Lung (tissue), 12 donors: ENCODE data around the gene ZNF154. TPM values are rescaled to one million over a fixed set of nuclear protein-coding genes. Genes with fewer than 3 reads are reported as not detected.

Source experiments
- ATAC-seq: fragments of 200-7000 bp; cut with Tn5 transposase; one replicate; pipeline ENCODE4 v1.9.1; 2020; ENCODE audit warnings: moderate number of reproducible peaks; ENCODE audit not compliant: insufficient read depth, low FRiP score
- DNase-seq, 3 donors: peaks; one replicate each; pipeline ENCODE4 v3.0.0-alpha.2; 2013 to 2017
- H3K27ac ChIP-seq, 2 donors: one replicate each; pipeline ENCODE4 v1.5.1; 2013; ENCODE audit warnings: mild to moderate bottlenecking in 2 of 2, moderate library complexity in 2 of 2, control low read depth in 1 of 2, inconsistent platforms in 1 of 2, low read depth in 1 of 2, low read length in 1 of 2
- H3K27me3 ChIP-seq, 3 donors: one replicate each; pipeline ENCODE4 v1.5.1; 2013; ENCODE audit warnings: low read length in 2 of 3; ENCODE audit not compliant: control insufficient read depth in 3 of 3, insufficient read depth in 3 of 3
- H3K36me3 ChIP-seq, 4 donors: one replicate each; pipeline ENCODE4 v1.5.1; 2013; ENCODE audit warnings: low read length in 4 of 4, mild to moderate bottlenecking in 1 of 4, moderate library complexity in 1 of 4; ENCODE audit not compliant: control insufficient read depth in 4 of 4, insufficient read depth in 4 of 4
- H3K4me1 ChIP-seq, 5 donors: one replicate each; pipeline ENCODE4 v1.5.1; 2013; ENCODE audit warnings: low read length in 5 of 5, mild to moderate bottlenecking in 2 of 5, moderate library complexity in 1 of 5; ENCODE audit not compliant: control insufficient read depth in 5 of 5, insufficient read depth in 5 of 5
- H3K4me3 ChIP-seq: one replicate; pipeline ENCODE4 v1.5.1; 2013; ENCODE audit warnings: mild to moderate bottlenecking, control low read depth, moderate library complexity
- H3K9ac ChIP-seq, 2 donors: one replicate each; pipeline ENCODE4 v1.5.1; 2013; ENCODE audit warnings: low read length in 2 of 2, control low read depth in 1 of 2; ENCODE audit not compliant: insufficient read depth in 1 of 2
- H3K9me3 ChIP-seq, 4 donors: one replicate each; pipeline ENCODE4 v1.5.1; 2013; ENCODE audit warnings: low read length in 3 of 4, mild to moderate bottlenecking in 1 of 4, moderate library complexity in 1 of 4; ENCODE audit not compliant: control insufficient read depth in 4 of 4, insufficient read depth in 3 of 4
- WGBS, 2 donors: extraction: QIAGEN DNeasy Blood & Tissue Kit; methylation state at CpG; one replicate each; pipeline ENCODE4 v1.1.7; 2013; 5-methylcytosine and 5-hydroxymethylcytosine counted together
- polyA plus RNA-seq, 2 donors: library from polyadenylated mRNA; stranded (reverse); fragments of 200-250 nt; gene quantifications; one replicate each; pipeline ENCODE4 v1.2.1, GENCODE V29; 2013
- total RNA-seq, 2 donors: library from RNA; depleted of rRNA in 1 of 2; stranded (reverse); fragments of >200 nt in 1 of 2; gene quantifications; one replicate each; pipeline ENCODE4 v1.2.1, GENCODE V29; 2014 to 2021
- TF ChIP-seq, protein P1 (sequence below): IDR thresholded peaks from 2 replicates; pipeline ENCODE4 v1.5.1; 2012; ENCODE audit warnings: mild to moderate bottlenecking; ENCODE audit errors: control extremely low read depth, extremely low read depth
- donor health status: control.
- donor health status: control.
- donor health status: Bipolar disorder and iron deficiency.
- donor health status: healthy.
- donor health status: DM: yes; HTN: yes; CAD: no.

The ZNF154 gene
- total and polyA plus RNA-seq, 4 donors = 1.2 to 34.6 (median 2.8) TPM

DNA sequence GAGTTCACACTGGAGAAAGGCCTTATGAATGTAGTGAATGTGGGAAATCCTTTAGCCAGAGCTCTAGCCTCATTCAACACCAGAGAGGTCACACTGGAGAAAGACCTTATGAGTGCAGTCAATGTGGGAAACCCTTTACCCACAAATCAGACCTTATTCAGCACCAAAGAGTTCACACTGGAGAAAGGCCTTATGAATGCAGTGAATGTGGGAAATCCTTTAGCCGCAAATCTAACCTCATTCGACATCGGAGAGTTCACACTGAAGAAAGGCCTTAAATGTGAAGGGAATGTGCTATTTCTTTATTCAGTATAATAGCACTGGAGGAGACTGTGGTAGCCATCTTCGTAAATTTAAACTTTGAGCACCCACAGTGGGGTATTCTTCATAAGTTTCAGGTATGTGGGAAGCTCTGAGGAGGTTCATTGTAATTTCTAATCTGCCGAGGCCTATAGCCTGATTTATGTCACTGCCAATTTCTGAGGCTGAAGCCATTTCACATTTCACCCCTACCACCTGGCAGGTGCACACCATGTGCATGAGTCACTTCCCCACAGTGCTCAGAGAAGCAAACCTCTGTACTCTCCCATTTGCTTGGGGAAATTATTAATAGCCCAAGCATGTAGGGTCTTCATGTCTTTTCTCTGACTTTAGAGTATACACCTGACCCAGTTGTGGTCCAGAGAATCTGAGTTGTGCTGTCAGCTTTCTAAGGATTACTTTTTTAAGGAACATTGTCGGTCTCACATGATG, 20.8 kb downstream of the ZNF154 start:
- 97 to 98% methylated on average over 6 of the region's 6 CpGs for WGBS, 2 donors
- Histone ChIP-seq H3K9ac (no peak overlapping the region), H3K4me3 (peak overlapping the region; percentile 8), H3K9me3 (peaks cover 0 to 67% (median 58%) of the 10 kb centered on the region in 4 donors), H3K4me1 (peaks cover 0 to 7% (median 2%) of the 10 kb centered on the region in 5 donors), H3K27ac (no peak overlapping the region), H3K36me3 (peaks cover 22 to 68% (median 50%) of the 10 kb centered on the region in 4 donors), H3K27me3 (no peaks in the 10 kb centered on the region)
- DNase-seq (no peak), ATAC-seq (no peak)
- TF ChIP-seq, protein P1, sequence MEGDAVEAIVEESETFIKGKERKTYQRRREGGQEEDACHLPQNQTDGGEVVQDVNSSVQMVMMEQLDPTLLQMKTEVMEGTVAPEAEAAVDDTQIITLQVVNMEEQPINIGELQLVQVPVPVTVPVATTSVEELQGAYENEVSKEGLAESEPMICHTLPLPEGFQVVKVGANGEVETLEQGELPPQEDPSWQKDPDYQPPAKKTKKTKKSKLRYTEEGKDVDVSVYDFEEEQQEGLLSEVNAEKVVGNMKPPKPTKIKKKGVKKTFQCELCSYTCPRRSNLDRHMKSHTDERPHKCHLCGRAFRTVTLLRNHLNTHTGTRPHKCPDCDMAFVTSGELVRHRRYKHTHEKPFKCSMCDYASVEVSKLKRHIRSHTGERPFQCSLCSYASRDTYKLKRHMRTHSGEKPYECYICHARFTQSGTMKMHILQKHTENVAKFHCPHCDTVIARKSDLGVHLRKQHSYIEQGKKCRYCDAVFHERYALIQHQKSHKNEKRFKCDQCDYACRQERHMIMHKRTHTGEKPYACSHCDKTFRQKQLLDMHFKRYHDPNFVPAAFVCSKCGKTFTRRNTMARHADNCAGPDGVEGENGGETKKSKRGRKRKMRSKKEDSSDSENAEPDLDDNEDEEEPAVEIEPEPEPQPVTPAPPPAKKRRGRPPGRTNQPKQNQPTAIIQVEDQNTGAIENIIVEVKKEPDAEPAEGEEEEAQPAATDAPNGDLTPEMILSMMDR = no peak

DNA sequence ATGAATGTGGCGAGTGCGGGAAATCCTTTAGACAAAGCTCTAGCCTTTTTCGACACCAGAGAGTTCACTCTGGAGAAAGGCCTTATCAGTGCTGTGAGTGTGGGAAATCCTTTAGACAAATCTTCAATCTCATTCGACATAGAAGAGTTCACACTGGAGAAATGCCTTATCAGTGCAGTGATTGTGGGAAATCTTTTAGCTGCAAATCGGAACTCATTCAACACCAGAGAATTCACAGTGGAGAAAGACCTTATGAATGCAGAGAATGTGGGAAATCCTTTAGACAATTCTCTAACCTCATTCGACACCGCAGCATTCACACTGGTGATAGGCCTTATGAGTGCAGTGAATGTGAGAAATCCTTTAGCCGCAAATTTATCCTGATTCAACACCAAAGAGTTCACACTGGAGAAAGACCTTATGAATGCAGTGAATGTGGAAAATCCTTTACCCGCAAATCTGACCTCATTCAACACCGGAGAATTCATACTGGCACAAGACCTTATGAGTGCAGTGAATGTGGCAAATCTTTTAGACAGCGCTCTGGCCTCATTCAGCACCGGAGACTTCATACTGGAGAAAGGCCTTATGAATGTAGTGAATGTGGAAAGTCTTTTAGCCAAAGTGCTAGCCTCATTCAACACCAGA, 21.5 kb downstream of the ZNF154 start:
- H3K36me3 ChIP-seq = peaks cover 22 to 63% (median 49%) of the 10 kb centered on the region in 4 donors
- WGBS, 2 donors = 98 to 99% methylated on average over 12 of the region's 12 CpGs
- H3K4me3 ChIP-seq = no peak overlapping the region
- no peak for ATAC-seq
- no peak overlapping the region for H3K27ac ChIP-seq
- TF ChIP-seq, protein P1 = no peak
- H3K9ac ChIP-seq = no peak overlapping the region
- H3K27me3 ChIP-seq = no peaks in the 10 kb centered on the region
- DNase-seq = no peak
- H3K9me3 ChIP-seq = peaks cover 0 to 66% (median 60%) of the 10 kb centered on the region in 4 donors
- peaks cover 5 to 14% (median 6%) of the 10 kb centered on the region in 5 donors for H3K4me1 ChIP-seq

DNA sequence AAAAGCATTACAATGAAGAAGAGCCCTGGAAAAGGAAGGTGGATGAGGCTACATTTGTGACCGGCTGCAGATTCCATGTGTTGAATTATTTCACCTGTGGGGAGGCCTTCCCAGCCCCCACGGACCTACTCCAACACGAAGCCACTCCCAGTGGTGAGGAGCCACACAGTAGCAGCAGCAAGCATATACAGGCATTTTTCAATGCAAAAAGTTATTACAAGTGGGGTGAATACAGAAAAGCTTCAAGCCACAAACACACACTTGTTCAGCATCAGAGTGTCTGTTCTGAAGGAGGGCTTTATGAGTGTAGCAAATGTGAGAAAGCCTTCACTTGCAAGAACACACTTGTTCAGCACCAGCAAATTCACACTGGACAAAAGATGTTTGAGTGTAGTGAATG, 22.3 kb downstream of the ZNF154 start:
- H3K9me3 ChIP-seq = peaks cover 0 to 70% (median 60%) of the 10 kb centered on the region in 4 donors
- H3K36me3 ChIP-seq = peaks cover 22 to 69% (median 49%) of the 10 kb centered on the region in 4 donors
- H3K27me3 ChIP-seq = no peaks in the 10 kb centered on the region
- ATAC-seq (no peak), DNase-seq (no peak)
- no peak overlapping the region for H3K27ac ChIP-seq
- H3K4me3 ChIP-seq = no peak overlapping the region
- WGBS, 2 donors = 99 to 100% methylated on average over 3 of the region's 3 CpGs
- H3K4me1 ChIP-seq = peaks cover 5 to 15% (median 10%) of the 10 kb centered on the region in 5 donors
- H3K9ac ChIP-seq = no peak overlapping the region
- TF ChIP-seq, protein P1 = no peak
